Caki2 (cell line): ENCODE data around the gene LRCH1. TPM values are rescaled to one million over a fixed set of nuclear protein-coding genes. Genes with fewer than 3 reads are reported as not detected.

Experiments used
- DNase-seq: peaks from one replicate; pipeline ENCODE4 v3.0.0-alpha.2; 2015; ENCODE audit warnings: low read depth
- in situ Hi-C: cut with HindIII; loops from 2 replicates; pipeline ENCODE4 v1.10.0; 2016; ENCODE audit warnings: low sequenced_read_pairs, low pct_unique_long_range_greater_than_20kb, mixed read lengths
- total RNA-seq: library from RNA; depleted of rRNA; stranded (reverse); fragments of >200 nt; shearing (Covaris generic); gene quantifications from 2 replicates; pipeline ENCODE4 v1.2.3, GENCODE V29; 2014; ENCODE audit warnings: low replicate concordance

LRCH1 gene
- total RNA-seq, 1 experiment from 2014 or later, result 5.4 TPM

GRCh38 chr13:46604226-46604990 lies 51.4 kb downstream of the LRCH1 start:
- in situ Hi-C loops, result no loop called here
- no peak for DNase-seq

- in situ Hi-C loops, result no loop called here
- no peak for DNase-seq
Observed at GRCh38 chr13:46605076-46605824, 52.3 kb downstream of the LRCH1 start.

DNA sequence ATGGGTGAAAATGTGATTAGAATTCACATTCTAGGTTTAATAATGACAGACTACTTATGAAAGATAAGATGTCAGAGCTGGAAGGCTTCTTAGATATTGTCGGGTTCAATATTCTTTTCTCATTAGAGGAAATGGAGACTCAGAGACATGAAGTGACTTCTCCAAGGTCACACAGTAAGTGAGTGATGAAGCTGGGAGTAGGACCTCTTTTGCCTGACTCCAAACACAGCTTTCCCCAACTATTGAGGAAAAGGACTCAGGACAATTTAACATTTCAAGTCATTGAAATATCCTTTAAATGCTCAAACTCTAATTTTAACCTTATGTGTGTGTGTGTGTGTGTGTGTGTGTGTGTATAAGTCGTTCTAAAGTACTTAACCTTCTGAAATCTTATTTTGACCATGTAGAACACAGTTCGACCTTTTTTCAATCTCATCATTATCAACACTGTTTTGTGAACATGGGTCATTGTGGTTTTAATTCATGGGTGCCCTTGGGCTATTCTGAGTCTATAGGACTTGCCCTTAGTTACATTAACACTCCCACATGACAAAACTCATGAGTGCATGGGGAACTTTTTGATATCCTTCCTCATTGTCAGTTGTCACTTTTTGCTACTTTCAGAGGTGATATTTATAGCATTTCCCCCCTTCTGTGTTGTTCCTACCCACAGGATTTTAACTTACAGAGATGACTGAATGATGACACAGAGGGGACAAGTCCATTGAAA lies 53.0 kb downstream of the LRCH1 start:
- in situ Hi-C loops, result no loop called here
- peak; percentile 35 for DNase-seq

- peak; percentile 19 for DNase-seq
Observed at GRCh38 chr13:46606970-46607369, 54.0 kb downstream of the LRCH1 start.

GRCh38 chr13:46607768-46608564 lies 55.0 kb downstream of the LRCH1 start:
- peak; percentile 91 for DNase-seq
- in situ Hi-C loops, result no loop called here

More at GRCh38 chr13:46606970-46607369, 54.0 kb downstream of the LRCH1 start:
- in situ Hi-C loops, result no loop called here

- DNase-seq, result no peak
- in situ Hi-C loops, result no loop called here
Observed at GRCh38 chr13:46609052-46609451, 56.1 kb downstream of the LRCH1 start.

- DNase-seq, result no peak
- in situ Hi-C loops, result no loop called here
Observed at GRCh38 chr13:46609726-46610125, 56.8 kb downstream of the LRCH1 start.

DNA sequence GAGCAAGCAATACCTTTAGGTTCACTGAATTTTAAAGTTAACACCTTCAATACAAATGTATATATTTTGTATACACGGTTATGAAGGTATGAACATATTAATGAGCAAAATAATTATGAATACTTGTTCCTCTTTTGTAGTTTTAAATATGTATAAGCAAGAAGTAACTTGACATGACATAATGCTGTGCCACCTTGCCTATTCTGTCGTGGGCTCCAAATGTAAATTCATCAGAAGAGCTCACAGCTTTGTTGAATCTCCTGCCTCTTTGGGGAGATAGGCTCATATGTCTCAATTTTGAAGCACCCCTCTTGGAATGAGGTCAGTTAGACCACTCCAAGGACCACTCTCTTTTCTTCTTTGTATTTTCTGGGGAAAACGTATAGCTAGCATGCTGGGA lies 59.3 kb downstream of the LRCH1 start:
- in situ Hi-C loops, result no loop called here

GRCh38 chr13:46613409-46614049 lies 60.6 kb downstream of the LRCH1 start:
- in situ Hi-C loops, result no loop called here
- no peak for DNase-seq

More for the DNA sequence above, 59.3 kb downstream of the LRCH1 start:
- DNase-seq, result no peak

DNA sequence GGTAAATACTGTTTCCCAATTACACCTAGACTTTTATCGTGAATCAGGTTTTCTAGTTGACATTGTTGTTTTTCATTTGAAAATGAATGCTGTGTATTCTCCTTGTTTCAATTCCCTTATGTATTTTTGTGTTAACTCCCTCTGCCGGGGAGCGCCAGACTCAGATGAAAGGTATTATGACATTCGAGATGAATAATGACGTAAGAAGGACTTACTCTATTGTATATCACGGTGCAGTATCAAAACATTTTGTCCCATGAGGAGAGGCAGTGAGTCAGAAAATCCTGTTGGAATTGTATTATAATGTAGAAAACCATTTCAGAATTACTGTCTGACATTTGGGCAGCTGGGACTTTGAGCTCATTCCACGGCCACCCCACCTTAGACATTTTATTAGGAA lies 61.6 kb downstream of the LRCH1 start:
- no peak for DNase-seq
- in situ Hi-C loops, result no loop called here

GRCh38 chr13:46615888-46616531 lies 63.0 kb downstream of the LRCH1 start:
- in situ Hi-C loops, result no loop called here
- no peak for DNase-seq

DNA sequence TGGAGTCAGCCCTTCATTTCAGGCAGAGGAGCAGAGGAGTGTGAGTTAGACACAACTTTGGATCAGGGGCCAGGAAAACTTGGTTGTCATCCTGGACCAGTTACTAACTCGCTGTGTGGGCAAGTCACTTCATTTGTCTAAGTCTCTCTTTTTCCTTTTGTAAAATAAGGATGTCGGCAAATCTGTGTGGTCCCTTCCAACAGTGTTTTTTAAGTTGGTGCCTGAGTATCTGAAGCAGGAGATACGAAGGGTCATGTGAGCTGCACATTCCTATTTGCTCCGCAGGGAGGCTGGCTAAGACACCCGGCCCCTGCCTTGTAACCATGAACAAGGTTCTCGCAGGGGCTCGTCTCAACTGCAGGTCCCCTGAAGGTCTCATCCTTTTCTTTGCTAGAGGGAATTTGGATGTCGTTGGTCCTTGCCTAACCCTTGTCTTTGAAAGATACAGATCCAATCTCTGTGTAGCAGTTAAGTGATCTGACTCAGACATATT lies 64.3 kb downstream of the LRCH1 start:
- DNase-seq, result no peak
- in situ Hi-C loops, result no loop called here

- in situ Hi-C loops, result no loop called here
- DNase-seq, result no peak
Observed at GRCh38 chr13:46617885-46618284, 64.9 kb downstream of the LRCH1 start.

GRCh38 chr13:46618694-46619254 lies 65.8 kb downstream of the LRCH1 start:
- DNase-seq, result no peak
- in situ Hi-C loops, result no loop called here

DNA sequence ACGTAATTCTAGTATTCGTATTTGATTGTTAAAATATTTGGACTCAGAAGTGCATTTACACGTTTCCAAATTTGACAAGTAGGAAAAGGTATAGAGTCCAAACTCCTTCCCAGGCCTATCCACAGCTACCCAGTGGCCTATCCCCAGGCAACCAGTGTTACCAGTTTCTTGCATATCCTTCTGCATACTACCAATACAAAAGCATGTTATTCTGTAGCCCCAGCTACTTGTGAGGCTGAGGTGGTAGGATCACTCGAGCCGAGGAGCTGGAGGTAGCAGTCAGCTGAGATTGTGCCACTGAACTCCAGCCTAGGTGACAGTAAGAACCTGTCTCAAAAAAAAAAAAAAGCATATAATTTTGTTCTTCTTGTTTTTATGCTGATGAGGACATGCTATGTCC lies 67.1 kb downstream of the LRCH1 start:
- in situ Hi-C loops, result no loop called here
- no peak for DNase-seq

DNA sequence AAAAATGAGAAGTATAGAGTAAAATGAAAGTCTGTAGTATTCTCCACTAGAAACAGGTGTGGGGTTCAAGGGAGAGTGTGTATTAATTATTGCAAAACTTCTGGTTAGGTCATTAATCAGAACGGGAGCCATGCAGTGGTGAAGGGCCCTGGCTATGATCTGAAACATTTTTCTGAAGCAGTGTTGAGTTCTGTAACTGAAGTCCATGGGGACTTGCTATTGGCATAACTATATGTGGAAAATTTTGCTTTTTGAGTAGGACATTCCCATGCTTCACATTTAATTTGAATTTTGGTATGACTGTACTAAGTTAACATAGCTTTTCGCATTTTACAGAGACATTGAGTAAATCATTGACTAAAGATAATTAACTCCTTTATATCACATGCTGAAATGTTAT lies 67.5 kb downstream of the LRCH1 start:
- DNase-seq, result no peak
- in situ Hi-C loops, result no loop called here

DNA sequence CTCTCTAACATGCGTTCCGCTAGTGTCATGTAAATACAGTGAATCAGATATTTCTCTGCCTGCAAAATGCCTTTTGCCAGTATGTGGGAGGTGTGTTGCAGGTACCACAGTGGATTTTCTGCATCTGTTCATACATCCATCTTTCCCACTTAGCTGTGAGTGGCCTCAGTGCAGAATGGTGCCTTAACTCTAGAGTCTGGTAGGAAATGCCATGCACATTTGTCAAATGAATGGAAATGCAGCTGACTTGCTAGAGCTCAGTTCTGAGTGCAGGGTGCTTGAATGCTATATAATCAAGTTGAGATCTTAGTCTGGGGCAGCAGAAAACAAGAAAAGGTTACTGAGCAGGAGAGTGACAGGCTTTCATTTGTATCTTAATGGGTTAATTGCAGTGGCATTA lies 68.2 kb downstream of the LRCH1 start:
- in situ Hi-C loops, result no loop called here
- no peak for DNase-seq
